ENCODE results near the gene CTCF.

DNA sequence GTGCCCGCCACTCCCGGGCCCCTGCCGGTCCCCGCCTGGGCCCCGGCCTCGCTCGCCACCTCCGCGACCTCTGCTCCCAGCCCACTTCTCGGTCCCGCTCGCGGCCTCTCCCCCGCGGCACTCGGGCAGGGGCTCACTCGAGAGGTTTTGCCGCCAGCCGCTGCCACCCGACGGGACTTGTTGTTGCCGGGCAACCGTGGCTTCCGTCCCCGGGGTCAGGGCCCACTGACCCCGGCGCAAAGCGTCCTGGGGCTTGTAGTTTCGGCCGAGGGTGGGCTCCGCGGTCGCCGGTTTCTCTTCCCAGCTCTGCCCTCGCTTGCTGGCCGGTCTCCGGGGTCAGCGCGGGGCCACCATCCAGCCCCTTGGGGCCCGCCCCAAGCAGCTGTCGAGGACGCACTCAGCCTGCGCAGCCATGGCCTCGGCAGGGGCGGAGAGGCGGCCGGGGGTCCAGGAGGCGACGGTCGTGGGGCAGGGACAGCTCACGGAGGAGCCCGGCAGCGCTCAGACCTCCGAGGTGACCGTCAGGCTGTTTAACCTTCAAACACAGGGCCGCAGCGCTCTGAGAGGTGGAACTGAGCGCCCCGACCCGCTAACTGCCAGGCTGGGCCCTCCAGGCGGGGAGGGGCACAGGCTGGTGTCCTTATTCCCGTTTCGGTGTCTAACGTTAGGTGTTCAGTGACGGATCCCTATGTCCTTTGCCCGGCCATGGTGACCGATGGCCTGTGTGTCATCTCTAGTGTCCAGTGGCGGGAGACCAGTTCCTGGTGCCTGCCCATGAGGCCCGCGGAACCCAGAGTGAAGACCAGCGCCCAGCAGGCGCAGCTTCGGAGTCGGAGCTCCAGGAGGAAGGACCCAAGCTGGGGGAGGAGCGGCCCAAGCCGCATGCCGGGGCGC, 104.5 kb downstream of the CTCF start, which contains the start of the genes C16orf86 and ENKD1:
- TF ChIP-seq, protein P1, sequence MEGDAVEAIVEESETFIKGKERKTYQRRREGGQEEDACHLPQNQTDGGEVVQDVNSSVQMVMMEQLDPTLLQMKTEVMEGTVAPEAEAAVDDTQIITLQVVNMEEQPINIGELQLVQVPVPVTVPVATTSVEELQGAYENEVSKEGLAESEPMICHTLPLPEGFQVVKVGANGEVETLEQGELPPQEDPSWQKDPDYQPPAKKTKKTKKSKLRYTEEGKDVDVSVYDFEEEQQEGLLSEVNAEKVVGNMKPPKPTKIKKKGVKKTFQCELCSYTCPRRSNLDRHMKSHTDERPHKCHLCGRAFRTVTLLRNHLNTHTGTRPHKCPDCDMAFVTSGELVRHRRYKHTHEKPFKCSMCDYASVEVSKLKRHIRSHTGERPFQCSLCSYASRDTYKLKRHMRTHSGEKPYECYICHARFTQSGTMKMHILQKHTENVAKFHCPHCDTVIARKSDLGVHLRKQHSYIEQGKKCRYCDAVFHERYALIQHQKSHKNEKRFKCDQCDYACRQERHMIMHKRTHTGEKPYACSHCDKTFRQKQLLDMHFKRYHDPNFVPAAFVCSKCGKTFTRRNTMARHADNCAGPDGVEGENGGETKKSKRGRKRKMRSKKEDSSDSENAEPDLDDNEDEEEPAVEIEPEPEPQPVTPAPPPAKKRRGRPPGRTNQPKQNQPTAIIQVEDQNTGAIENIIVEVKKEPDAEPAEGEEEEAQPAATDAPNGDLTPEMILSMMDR (IDR thresholded peaks at IDR 0.05; ENCODE audit: extremely low read depth in 1 of 2, insufficient read depth in 1 of 2, low read depth in 1 of 2, low read length in 2 of 2) = no peak
- TF ChIP-seq POLR2A (IDR thresholded peaks at IDR 0.05; ENCODE audit: low read depth, low read length) (no peak), EZH2 (IDR thresholded peaks at IDR 0.05; ENCODE audit: borderline replicate concordance, low read depth, low read length, severe bottlenecking) (no peak), POLR2AphosphoS5 (IDR thresholded peaks at IDR 0.05; ENCODE audit: insufficient read depth, low read depth, low read length) (peak; percentile 44), GATA2 (IDR thresholded peaks at IDR 0.05; ENCODE audit: insufficient read depth, insufficient read length, low read depth, low read length) (no peak), JUN (IDR thresholded peaks at IDR 0.05; ENCODE audit: borderline replicate concordance, insufficient read depth, insufficient read length, low read depth) (no peak), MYC (IDR thresholded peaks at IDR 0.05; ENCODE audit: low read depth, low read length) (no peak), FOS (IDR thresholded peaks at IDR 0.05; ENCODE audit: borderline replicate concordance, insufficient read depth, low read length) (no peak)
- TF ChIP-seq, protein P2, sequence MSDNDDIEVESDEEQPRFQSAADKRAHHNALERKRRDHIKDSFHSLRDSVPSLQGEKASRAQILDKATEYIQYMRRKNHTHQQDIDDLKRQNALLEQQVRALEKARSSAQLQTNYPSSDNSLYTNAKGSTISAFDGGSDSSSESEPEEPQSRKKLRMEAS (IDR thresholded peaks at IDR 0.05; ENCODE audit: insufficient read depth, insufficient read length) = no peak

Measured in endothelial cell of umbilical vein (primary cell).